EL (cell line): ENCODE measurements around the gene PIM1.
"Not testable (repeated sequence)": the region's sequence is repeated elsewhere in the genome, so short reads cannot be mapped to it uniquely, and the experiment has no call there.

ENCODE experiments used
- DNase-seq: peaks from one replicate; pipeline ENCODE4 v3.0.0-alpha.2; 2016

The PIM1 gene

GRCh38 chr6:37171970-37172812, 2.2 kb downstream of the PIM1 start:
- DNase-seq = peak; percentile 95

GRCh38 chr6:37172912-37173492, 3.0 kb downstream of the PIM1 start:
- DNase-seq = no peak

DNA sequence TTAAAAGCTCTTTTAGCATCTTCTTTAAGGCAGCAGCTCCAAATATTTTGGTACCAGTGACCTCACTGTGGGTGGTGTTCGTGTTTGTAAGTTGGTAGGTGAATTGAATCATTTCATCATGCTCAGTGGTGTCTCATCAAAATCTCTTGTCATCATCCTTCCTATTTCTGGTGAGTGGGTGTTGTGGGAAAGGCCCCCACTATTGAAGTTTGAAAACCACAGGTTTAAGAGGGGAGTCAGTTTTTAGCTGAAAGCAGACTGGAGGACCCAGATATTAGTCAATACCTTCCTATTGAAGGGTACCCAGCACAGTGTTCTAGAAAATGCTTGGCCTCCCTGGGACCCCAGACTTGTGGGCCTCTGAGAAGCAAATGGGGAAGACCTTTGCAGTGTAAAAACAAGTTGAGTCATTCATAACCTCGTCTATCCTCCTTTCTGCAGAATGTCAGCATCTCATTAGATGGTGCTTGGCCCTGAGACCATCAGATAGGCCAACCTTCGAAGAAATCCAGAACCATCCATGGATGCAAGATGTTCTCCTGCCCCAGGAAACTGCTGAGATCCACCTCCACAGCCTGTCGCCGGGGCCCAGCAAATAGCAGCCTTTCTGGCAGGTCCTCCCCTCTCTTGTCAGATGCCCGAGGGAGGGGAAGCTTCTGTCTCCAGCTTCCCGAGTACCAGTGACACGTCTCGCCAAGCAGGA, 3.7 kb downstream of the PIM1 start:
- no peak for DNase-seq

DNA sequence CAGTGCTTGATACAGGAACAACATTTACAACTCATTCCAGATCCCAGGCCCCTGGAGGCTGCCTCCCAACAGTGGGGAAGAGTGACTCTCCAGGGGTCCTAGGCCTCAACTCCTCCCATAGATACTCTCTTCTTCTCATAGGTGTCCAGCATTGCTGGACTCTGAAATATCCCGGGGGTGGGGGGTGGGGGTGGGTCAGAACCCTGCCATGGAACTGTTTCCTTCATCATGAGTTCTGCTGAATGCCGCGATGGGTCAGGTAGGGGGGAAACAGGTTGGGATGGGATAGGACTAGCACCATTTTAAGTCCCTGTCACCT, 4.2 kb downstream of the PIM1 start:
- no peak for DNase-seq

- no peak for DNase-seq
Measured at GRCh38 chr6:37174515-37175331, 4.8 kb downstream of the PIM1 start.

DNA sequence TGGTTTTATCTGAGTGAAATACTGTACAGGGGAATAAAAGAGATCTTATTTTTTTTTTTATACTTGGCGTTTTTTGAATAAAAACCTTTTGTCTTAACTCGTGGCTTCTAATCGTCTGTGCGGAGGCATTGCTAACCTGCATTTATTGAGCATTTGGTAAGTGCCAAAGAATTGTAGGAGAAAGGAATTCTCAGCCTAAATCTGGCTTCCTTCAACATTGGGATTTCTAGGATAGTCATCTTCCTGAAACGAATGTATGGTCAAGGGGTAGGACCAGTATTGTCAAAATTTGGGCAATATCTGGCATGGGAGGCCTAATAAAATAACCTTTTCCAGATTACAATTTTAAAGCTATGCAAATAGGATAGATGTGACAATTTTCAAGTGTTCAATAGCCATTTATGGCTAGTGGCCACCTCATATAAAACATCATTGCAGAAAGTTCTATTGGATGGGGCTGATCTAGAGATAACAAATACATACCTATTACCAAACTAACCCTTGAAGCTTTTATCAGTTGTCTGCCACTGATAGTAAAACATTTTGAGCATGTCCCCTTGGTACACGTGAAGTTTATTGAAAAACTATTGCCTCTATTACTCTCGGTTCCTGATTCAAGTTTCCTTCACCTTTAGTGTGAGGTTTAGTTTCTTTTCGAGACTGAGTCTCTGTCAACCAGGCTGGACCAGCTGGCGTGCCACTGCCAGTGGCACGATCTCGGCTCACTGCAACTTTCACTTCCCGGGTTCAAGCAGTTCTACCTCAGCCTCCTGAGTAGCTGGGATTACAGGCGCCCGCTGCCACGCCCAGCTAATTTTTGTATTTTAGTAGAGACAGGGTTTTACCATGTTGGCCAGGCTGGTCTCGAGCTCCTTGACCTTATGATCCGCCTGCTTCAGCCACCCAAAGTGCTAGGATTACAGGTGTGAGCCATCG, 5.6 kb downstream of the PIM1 start:
- DNase-seq = no peak

GRCh38 chr6:37176268-37177076, 6.5 kb downstream of the PIM1 start:
- no peak for DNase-seq

- DNase-seq = no peak
Measured at GRCh38 chr6:37177077-37177934, 7.4 kb downstream of the PIM1 start.

- no peak for DNase-seq
Measured at GRCh38 chr6:37177935-37178517, 8.1 kb downstream of the PIM1 start.

- DNase-seq = no peak
Measured at GRCh38 chr6:37180075-37180474, 10.1 kb downstream of the PIM1 start.

- DNase-seq = not testable (repeated sequence)
Measured at GRCh38 chr6:37180610-37181009, 10.7 kb downstream of the PIM1 start.

- DNase-seq = no peak
Measured at GRCh38 chr6:37182736-37183590, 13.0 kb downstream of the PIM1 start.

DNA sequence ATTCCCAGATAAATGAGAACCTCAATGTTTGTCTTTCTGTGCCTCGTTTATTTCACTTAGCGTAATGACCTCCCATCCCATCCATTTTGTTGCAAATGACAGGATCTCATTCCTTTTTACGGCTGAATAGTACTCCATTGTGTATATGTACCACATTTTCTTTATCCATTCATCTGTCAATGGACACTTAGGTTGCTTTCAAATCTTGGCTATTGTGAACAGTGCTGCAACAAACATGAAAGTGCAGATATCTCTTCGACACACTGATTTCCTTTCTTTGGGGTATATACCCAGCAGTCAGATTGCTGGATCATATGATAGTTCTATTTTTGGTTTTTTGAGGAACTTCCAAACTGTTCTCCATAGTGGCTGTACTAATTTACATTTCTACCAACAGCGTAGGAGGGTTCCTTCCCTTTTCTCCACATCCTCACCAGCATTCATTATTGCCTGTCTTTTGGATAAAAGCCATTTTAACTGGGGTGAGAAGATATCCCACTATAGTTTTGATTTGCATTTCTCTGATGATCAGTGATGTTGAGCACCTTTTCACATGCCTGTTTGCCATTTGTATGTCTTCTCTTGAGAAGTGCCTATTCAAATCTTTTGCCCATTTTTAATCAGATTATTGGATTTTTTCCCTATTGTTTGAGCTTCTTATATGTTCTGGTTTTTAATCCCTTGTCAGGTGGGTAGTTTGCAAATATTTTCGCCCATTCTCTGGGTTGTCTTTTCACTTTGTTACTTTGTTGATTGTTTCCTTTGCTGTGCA, 16.2 kb downstream of the PIM1 start:
- DNase-seq = not testable (repeated sequence)

DNA sequence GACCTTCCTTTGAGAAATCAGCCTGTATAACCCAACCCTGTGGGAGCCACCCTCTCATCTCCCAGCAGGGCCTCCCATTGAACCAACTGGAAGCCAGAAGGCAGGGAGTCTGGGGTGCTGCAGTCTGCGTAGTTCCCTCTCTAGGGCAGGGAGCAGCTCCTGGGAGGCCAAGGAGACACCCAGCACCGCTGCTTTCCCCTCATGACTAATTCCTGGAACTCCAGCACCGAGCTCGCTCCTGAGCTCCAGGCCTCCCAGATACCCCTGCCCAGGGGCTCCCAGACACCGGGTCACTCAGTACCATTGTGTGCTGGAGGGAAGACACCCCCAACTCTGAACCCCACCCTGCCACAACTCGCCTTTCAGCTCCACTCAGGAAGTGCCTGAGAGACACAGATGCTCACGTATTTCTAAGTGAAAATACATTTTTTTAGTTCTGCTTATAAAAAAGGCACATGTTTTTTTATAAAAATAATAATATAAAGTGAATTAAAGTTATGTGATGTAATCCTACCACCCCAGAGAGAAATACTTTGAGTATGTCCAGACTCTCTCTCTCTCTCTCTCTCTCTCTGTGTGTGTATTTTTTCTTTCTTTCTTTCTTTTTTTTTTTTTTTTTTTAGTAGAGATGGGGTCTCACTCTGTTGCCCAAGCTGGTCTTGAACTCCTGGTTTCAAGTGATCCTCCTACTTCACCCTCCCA, 17.5 kb downstream of the PIM1 start:
- peak; percentile 8 for DNase-seq

DNA sequence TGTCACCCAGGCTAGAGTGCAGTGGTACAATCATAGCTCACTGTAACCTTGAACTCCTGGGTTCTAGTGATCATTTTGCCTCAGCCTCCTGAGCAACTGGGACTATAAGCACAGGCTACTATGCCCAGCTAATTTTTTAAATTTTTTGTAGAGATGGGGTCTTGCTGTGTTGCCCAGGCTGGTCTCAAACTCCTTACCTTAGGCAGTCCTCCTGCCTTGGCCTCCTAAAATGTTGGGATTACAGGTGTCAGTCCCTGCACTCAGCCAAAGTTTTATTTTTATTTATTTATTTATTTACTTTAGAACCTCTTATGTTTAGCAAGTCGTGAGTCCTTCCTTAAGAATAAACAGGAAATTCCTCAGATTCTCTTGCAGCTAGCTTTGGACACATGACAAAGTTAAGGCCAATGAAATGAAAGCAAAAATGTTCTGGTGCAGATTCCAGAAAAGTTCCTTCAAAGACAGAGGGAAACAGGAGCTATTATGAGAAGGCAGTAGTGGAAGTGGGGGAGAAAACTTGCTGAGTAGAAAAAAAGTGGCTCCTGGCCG, 19.1 kb downstream of the PIM1 start:
- peak; percentile 31 for DNase-seq

DNA sequence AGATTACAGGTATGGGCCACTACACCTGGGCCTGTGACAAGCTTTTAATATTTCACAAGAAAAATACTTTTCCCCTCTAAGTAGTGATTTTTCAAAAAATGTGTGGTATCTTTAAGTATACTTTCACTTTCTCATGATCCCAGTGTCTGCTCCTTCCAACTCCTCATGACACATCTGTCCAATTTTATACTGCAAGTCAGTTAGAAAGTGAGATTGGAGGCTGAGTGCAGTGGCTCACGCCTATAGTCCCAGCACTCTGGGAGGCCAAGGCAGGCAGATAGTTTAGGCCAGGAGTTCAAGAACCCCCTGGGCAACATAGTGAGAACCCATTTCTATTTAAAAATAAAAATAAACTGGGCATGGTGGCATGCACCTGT, 20.2 kb downstream of the PIM1 start:
- DNase-seq = peak; percentile 31

GRCh38 chr6:37192666-37193065, 22.7 kb downstream of the PIM1 start:
- no peak for DNase-seq
